HPDE6-E6E7 (cell line): ENCODE data around the gene TMEM94.
"Not testable (repeated sequence)": the region's sequence is repeated elsewhere in the genome, so short reads cannot be mapped to it uniquely, and the experiment has no call there.

Experiments used
- DNase-seq: peaks from one replicate; pipeline ENCODE4 v3.0.0; 2011; ENCODE audit warnings: missing footprints; ENCODE audit errors: extremely low spot score

TMEM94 gene

DNA sequence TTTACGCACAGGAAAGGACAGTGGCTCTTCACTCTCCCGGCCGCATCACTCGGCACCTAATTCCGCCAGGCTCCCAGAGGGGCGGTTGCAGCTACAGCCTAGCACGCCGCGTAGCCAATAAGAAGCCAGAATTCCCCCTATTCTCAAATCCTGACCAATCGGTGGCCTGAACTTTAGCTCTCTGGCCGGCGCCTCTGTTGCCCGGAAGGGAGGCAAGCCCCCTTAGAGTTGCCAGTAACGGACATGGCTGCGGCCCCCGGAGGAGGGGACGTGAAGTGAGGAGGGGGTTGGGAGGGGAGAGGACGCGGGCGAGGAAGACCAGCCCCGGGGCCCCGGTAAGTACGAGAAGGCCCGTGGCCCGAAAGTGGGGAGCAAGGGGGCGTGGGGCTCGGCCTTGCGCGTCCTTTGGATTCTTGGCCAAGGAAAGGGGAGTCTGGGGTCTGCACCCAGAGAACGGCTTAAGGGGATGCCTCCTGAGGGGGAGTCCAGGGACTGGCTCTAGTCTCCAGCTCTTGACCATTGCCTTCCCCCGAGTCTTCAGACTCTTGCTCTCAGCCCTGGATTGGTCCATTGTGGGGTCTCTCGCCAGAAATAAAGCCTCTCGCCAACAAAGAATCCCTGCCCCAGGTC lies at the start of gene TMEM94:
Gene TMEM94, plus strand, starts transcription at position 219 of the 630 bp plus-strand sequence. CDS start 15,271 bp downstream, outside the sequence.
- peak; percentile 92 for DNase-seq

DNA sequence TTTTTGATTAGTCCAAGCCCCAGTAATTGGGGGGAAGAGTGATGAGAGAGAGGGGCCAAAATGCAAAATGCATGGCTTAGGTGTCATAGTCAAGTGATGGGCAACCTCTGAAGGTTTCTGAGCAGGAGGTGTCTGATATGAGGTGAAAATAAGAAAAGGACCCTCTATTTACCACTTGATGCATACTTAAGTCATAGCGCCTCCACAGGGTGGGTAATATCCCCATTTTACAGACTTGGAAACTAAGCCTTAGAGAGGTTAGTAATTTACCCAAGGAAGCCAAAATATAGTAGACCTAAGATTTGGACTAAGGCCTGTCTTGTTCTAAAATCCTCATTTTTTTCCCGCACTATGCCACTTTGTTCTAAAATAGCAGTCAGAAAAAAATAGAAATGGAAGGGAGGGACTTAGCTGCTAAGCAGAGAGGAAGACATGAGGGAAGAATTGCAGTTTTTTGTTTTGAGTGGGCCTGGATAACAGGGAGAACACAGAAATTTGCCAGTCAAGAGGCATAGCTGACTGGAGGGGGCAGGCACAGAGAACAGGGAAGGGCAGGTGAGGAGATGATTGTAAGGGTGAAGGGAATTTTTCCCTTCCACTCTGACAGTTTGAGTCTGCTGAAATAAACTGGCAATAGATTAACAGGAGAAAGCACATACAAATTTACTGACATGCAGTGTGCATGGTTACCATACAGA lies 48.6 kb upstream of the TMEM94 start:
- no peak for DNase-seq

DNA sequence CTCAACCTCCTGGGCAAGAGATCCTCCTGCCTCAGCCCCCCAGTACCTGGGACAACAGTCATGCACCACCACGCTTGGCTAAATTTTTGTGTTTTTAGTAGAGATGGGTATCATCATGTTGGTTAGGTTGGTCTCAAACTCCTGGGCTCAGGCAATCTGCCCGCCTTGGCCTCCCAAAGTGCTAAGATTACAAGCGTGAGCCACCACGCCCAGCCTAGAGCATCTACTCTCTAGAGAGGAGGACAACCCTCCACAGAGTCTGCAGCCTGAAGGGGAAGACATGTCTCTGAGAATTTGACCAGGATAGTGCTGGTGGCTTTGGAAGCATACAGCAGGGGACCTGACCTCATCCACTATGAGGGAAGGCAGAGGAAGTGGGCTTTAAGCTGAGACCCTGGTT lies 46.3 kb upstream of the TMEM94 start:
- DNase-seq: no peak

DNA sequence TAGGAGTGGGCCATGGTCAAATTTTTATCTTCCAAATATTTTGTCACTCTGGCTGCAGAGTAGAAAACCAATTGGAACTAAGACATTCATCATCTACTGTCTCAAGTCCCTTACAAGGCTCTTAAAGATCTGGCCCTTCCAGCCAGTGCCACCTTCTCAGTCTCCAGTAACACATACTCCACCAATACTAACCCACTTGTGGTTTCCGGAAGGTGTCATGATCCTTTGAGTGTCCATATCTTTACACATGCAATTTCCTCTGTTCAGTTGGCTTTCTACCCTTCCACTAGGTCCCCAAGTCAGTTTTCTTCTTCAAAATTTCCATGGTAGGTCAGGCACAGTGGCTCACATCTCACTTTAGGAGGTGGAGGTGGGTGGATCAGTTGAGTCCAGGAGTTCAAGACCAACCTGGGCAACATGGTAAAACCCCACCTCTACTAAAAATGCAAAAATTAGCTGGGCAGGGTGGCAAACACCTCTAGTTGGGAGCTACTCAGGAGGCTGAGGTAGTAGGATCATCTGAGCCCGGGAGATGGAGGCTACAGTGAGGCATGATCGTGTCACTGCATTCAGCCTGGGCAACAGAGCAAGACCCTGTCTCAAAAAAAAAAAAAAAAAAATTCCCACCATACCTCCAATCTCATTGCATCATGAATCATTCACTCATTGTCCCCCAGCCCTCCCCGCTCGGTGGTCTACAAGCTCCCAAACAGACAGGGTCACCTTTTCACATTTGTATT lies 44.9 kb upstream of the TMEM94 start:
- no peak for DNase-seq

DNA sequence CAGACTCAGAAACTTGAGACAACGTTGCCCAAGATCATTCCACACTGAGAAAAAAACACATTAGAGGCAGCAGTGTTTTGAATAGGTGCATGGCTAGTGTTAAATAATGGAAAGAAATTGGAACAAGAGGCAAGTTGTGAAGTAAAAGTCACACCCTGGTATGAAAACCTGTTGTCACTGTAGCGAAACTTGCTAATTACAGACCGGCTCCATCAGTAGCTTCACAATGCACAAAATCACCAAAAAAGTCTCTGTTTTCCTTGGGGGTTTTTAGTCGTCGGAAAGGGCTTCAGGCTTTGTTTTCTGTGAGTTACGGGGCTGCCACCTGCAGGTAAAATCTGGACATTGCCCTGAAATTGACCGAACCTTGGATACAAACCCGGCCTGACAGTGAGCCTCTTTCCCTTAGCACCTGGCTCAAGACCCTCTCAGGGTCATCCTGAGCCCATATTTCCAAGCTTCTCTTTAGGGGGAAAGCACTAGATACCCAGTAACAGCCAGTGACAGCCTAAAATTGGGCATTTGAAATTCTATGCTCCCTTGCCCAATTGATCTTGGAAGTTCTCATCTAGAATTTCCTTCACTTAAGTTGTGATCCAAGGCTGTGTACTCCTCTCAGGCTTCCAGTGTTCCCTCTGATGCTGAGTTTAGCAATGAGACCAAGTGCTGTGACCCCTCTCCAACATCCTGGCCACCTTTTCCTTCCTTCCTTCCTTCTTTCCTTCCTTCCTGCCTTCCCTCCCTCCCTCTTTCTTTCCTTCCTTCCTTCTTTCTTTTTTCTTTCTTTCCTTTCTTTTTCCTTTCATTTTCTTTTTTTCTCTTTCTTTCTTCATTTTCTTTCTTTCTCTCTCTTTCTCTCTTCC lies 43.7 kb upstream of the TMEM94 start:
- DNase-seq: peak; percentile 54

DNA sequence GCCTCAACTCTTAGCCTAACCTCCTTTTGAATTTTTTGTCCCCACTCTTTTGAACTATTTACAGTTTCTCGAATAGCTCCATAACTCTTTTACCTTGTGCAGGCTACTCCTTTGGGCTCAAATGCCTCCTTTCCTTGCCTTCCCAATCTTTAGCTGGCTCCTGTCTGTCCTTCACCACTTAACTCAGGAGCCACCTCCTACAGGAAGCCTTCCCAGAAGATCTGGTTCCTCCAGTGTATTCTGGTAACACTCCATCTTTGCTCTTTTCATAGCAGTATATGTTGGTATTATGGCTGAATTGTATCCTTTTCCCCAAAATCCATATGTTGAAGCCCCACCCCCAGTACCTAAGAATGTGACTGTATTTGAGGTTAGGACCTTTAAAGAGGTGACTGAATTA lies 41.9 kb upstream of the TMEM94 start:
- DNase-seq: no peak

DNA sequence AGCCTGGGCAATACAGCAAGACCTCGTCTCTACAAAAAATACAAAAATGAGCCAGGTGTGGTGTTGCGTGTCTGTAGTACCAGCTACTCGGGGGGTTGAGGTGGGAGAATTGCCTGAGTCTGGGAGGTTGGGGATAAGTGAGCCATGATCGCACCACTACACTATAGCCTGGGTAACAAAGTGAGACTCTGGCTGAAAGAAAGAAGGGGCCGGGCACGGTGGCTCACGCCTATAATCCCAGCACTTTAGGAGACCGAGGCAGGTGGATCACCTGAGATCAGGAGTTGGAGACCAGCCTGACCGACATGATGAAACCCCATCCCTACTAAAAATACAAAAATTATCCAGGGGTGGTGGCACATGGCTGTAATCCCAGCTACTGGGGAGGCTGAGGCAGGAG lies 40.4 kb upstream of the TMEM94 start:
- no peak for DNase-seq

DNA sequence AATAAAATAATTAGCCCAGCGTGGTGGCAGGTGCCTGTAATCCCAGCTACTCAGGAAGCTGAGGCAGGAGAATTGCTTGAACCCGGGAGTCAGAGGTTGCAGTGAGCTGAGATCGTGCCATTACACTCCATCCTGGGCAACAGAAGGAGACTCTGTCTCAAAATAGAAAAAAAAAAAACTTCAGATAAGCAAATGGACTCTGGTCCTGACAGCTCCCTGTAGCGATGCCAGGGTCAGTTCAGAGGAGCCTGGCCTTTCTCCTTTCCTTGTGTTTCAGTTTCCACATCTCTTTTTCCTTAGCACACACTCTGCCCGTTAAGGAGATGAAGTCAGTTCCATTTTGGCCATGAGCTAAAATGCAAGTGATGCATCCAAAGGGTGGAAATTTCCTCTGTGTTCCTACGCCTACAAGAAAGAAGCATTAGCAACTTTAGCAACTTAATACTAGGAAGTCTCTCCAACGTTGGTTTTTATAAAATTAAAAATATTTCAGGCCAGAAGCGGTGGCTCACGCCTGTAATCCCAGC lies 39.3 kb upstream of the TMEM94 start:
- DNase-seq: no peak

DNA sequence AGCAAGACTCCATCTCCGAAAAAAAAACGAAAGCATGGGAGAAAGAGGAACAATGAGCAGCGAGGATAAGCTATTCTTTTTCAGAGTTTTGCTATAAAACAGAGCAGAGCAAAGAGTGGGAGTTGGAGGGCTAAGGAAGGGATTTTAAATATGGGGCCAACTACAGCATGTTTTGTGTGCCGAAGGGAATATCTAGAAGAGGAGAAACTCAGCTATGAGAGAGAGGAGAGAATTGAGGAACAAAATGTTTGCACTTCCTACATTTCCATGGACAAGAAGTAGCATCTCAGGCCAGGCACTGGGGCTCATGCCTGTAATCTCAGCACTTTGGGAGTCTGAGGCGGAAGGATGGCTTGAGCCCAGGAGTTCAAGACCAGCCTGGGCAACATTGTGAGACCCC lies 37.9 kb upstream of the TMEM94 start:
- DNase-seq: no peak

DNA sequence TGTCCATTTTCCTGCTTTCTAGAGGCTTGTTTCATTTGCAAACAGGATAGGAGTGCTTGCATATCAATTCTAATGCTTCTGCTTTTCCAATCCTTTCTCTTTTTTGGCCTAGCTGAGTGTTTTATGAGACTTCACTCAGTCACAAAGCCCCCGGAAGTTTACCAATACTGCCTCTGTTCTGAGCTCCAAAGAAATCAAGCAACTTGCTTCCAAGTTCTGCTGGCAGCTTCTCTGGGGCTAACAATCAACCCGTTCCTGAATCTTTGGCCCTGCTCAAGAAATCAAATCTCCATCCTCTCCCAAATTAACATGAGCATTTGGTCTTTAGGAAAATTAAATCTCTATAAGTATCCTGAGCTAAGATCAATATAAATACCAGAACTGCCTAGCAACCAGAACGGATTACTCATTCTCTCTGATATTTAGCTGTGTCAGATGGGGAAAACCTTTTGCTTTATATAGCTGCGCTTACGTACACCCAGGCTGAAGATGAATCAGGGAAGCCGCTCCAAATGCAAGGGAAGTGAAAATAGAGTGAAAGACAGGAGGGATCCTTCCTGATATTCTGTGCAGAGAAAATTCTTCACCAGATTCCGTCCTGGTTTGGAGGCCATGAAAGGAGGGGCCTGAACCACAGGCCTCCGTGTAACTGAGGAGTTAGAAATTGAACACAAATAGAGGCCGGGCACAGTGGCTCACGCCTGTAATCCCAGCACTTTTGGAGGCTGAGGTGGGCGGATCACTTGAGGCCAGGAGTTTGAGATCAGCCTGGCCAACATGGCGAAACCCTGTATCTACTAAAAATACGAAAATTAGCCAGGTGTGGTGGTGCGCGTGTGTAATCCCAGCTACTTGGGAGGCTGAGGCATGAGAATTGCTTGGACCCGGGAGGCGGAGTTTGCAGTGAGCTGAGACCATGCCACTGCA lies 27.6 kb upstream of the TMEM94 start:
- DNase-seq: peak; percentile 83

DNA sequence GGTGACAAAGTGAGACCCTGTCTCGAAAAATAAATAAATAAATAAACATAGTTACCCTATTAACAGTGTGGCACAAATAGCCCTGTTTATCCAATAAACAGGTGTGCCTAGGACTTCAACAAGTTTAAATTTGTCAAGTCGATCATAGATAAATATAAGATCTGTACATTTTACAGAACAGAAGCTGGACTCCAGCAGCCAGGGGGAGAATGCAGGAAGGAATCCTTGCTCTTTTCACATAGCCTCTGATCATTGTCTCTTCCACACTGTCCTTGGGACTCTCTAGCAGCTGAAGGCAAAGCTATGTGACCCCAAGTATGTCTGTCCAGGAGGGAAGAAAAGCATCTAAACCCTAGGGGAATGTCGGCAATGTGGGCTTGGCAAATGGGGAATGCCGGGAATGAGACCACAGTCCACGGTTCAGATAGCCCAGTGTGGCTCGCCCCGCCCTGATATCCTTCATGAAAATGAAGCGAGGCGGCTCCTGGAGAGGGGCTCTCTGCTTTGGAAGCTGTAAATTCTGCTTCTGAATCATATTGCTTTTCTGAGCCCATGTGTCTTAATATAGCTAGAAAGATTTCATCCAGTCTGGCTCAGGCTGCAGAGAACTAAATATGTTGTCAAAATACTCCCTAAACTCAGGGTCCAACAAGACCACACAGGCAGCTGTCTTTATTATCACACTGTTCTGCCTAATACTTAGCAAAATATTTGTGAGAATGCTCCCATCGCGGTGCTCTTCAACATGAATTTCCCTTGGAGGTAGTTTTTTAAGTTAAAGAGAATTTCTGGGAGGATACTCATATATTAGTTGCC lies 26.1 kb upstream of the TMEM94 start:
- DNase-seq: no peak

DNA sequence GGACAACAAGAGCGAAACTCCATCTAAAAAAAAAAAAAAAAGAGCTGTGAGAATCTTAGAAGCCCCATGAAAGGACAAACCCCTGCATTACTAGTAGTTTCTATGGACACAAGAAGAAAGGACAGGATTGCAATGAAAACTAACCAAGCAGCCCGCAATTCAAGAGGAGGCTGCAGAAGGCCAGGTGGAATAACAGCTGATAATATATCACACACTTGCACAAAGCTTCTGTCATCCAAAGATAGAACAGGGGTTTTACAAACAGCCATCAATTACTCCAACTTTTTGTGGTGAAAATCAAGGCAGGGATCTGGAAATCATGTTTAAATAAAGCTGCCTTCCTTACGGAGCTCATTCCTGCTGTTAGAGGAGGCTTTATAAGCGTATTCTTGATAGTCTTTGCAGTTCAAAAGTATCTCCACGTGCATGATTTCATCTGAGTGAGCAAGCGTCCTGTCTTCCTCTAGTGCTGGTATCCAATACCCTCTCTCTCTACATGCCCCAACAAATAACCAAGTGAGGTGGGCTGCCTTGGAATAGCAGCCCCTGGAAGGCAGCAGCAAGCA lies 23.1 kb upstream of the TMEM94 start:
- DNase-seq: no peak

DNA sequence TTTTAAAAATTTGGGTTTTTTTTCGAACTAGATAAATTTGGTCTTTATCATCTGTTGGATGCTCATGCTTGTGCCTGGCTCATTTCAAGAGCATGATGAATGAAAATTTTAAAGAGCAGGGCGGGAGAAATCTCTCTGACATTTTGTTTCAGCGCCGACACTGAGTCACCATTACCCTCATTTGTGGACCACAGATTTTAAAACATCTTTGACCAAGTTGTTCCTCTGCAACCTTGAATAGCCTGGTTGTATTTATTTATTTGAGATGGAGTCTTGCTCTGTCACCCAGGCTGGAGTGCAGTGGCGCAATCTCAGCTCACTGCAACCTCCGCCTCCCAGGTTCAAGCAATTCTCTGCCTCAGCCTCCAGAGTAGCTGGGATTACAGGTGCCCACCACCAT lies 22.0 kb upstream of the TMEM94 start:
- DNase-seq: not testable (repeated sequence)

DNA sequence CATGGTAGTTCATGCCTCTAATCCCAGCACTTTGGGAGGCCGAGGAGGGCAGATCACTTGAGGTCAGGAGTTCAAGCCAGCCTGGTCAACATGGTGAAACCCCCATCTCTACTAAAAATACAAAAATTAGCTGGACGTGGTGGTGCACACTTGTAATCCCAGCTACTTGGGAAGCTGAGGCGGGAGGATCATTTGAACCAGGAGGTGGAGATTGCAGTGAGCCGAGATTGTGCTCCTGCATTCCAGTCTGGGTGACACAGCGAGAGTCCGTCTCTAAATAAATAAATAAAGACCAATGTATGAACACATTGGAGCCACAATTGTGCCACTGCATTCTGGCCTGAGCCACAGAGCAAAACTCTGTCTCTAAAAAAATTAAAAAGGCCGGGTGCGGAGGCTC lies 19.0 kb upstream of the TMEM94 start:
- not testable (repeated sequence) for DNase-seq

DNA sequence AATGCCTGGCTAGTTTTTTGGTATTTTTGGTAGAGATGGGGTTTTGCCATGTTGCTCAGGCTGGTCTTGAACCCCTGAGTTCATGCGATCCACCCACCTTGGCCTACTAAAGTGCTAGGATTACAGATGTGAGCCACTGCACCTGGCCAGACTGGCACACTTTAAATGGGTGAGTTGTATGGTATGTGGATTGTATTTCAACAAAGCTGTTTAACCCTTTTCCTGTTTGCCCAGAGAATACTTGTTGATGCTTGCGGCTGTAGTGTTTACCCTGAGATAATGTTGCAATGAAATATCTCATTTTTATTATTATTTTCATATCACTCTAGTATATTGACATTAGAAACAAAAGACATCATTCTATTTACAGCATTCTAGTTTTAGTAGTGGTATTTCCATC lies 17.1 kb upstream of the TMEM94 start:
- no peak for DNase-seq

DNA sequence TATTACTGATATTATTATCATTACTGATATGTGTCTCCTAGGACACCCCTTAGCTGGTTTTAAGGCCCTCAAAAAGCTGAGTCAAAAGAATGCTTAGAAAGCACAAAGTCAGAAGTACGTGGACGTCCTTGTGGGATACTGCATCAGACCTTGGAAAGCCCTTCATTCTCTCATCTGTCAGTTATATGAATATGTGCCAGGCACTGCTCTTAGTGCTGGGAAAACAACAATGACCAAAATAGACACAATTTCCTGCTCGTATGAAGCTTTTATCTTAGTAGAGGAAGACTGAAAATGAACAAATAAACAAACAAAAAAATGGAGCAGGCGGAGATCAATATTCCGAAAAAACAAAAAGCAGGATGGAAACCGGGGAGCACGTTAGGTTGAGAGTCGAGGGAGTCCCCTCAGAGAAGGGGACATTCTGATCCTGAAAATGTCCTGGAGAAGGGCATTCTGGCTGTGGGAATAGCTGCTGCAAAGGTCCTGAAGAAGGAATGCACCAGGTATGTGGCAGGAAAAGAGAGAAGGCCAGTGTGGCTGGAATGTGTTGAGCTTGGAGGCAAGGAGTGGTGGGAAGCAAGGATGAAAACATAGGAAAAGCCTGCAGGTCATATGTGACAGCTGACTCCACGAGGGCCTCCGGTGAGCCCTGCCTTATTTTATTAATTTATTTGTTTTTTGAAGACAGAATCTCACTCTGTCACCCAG lies 15.5 kb upstream of the TMEM94 start:
- DNase-seq: no peak

DNA sequence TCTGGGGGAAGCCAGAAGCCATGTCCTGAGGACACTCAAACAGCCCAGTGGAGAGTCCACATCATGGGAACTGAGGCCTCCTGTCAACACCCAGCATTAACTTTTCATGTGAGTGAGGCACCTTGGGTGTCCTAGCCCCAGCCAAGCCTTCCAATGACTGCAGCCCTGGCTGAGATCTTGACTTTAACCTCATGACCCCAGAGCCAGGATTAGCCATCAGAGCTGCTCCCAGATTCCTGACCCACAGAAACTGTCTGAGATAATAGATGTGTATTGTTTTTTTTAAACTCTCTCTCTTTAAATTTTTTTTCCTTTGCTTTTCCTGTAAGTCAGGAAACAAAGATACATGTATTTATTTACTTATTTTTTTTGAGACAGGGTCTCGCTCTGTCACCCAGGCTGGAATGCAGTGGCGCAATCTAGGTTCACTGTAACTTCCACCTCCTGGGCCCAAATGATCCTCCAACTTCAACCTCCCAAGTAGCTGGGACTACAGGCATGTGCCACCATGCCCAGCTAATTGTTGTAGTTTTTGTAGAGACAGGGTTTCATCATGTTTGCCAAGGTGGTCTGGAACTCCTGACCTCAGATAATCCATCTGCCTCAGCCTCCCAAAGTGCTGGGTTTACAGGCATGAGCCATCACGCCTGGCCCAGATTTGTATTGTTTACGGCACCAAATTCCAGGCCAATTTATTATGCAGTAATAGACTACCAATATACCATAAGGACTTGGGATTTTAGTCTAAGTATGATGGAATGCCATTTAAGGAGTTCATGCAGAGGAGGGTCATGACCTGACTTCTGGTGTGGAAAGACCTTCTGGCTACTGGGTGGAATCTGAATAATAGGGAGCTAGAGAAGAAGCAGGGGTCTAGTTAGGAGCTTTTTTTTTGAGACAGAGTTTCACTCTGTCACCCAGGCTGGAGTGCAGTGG lies 14.0 kb upstream of the TMEM94 start:
- no peak for DNase-seq

DNA sequence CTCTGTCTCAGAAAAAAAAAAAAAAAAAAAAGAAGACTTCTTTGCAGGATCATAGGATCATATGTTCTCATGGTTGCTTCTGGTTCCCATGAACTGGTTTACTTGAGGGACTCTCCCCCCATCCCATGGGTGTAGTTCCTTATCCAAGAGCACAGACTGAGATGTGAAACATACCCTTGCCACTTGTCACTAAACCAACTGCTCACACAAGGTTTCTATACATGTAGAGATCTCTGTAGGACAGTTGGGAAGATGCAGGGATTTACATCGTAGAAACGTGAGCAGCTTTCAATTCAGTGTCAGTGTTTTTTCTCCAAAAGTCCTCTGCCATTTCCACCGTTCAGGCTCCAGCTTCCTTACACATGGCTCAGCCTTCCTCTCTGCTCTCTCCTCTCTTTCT lies 11.1 kb upstream of the TMEM94 start:
- no peak for DNase-seq
